Spleen (tissue), 7 donors: Measurements from ENCODE around the gene IKZF4.

ENCODE experiments used
- CTCF ChIP-seq, 11 experiments: fragments of 200-600 bp in 7 of 11; fragments of 450-650 bp in 4 of 11; sonication (generic) in 4 of 11; IDR thresholded peaks in 8 of 11; conservative IDR thresholded peaks in 3 of 11; 1 replicate in 7 of 11; 2 replicates in 4 of 11; pipeline versions ENCODE4 v1.4.0 to v1.8.0; 2016 to 2021; ENCODE audit warnings: antibody characterized with exemption in 11 of 11, inconsistent platforms in 4 of 11, mild to moderate bottlenecking in 1 of 11
- POLR2A ChIP-seq, 3 donors: fragments of 450-650 bp; IDR thresholded peaks; one replicate each; pipeline ENCODE4 v1.5.1; 2017; ENCODE audit warnings: antibody characterized with exemption in 3 of 3, mild to moderate bottlenecking in 1 of 3
- POLR2AphosphoS5 ChIP-seq, 3 donors: sonication (generic); formaldehyde crosslinking; IDR thresholded peaks; one replicate each; pipeline ENCODE4 v1.5.1; 2017; ENCODE audit warnings: antibody characterized with exemption in 3 of 3
- donor health status: DM: no; HTN: no; CAD: no; lungs with moderate emphysema.
- donor health status: DM: no; HTN: no; CAD: no.
- donor health status: DM: no; HTN: no; CAD: no.

- TF ChIP-seq CTCF (IDR thresholded peaks at IDR 0.05 in 8 of 11, conservative IDR thresholded peaks at IDR 0.05 in 3 of 11), result no peak
- no peak for TF ChIP-seq POLR2A (IDR thresholded peaks at IDR 0.05)
- no peak for TF ChIP-seq POLR2AphosphoS5 (IDR thresholded peaks at IDR 0.05)
Measured at GRCh38 chr12:56034586-56035332, 13.9 kb downstream of the IKZF4 start.
